HG03460 (cell line): ENCODE measurements around the gene MAGEA9.
"Not testable (repeated sequence)": the region's sequence is repeated elsewhere in the genome, so short reads cannot be mapped to it uniquely, and the experiment has no call there.

Experiments used
- ATAC-seq: cut with Tn5 transposase; IDR thresholded peaks from one replicate; pipeline ENCODE4 v1.9.1; 2021; ENCODE audit not compliant: unreplicated experiment

Gene MAGEA9

GRCh38 chrX:149804102-149804501 is 22.4 kb downstream of the MAGEA9 start:
- ATAC-seq: no peak

- no peak for ATAC-seq
Measured at GRCh38 chrX:149807747-149808458, 26.2 kb downstream of the MAGEA9 start.

- no peak for ATAC-seq
Measured at GRCh38 chrX:149818652-149819051, 36.9 kb downstream of the MAGEA9 start.

- no peak for ATAC-seq
Measured at GRCh38 chrX:149819371-149819770, 37.6 kb downstream of the MAGEA9 start.

- no peak for ATAC-seq
Measured at GRCh38 chrX:149825424-149825823, 43.7 kb downstream of the MAGEA9 start.

- no peak for ATAC-seq
Measured at GRCh38 chrX:149827254-149827653, 45.5 kb downstream of the MAGEA9 start.

GRCh38 chrX:149829751-149830191 is 48.0 kb downstream of the MAGEA9 start:
- peak; percentile 63 for ATAC-seq

GRCh38 chrX:149830192-149830873 is 48.6 kb downstream of the MAGEA9 start:
- peak; percentile 52 for ATAC-seq

- no peak for ATAC-seq
Measured at GRCh38 chrX:149831473-149831872, 49.7 kb downstream of the MAGEA9 start.

- ATAC-seq: not testable (repeated sequence)
Measured at GRCh38 chrX:149836728-149837127, 55.0 kb downstream of the MAGEA9 start.

- no peak for ATAC-seq
Measured at GRCh38 chrX:149837167-149837566, 55.4 kb downstream of the MAGEA9 start.
